HEK293T (cell line): ENCODE measurements around the gene SLC11A1.

Experiments used
- ARNT ChIP-seq: fragments of 450-650 bp; IDR thresholded peaks from 2 replicates; pipeline ENCODE4 v1.6.1; 2017; ENCODE audit warnings: mild to moderate bottlenecking
- BHLHE40 ChIP-seq: fragments of 450-650 bp; IDR thresholded peaks from 2 replicates; pipeline ENCODE4 v1.6.1; 2016; ENCODE audit warnings: mild to moderate bottlenecking, moderate library complexity, borderline replicate concordance
- CTBP1 ChIP-seq: fragments of 450-650 bp; IDR thresholded peaks from 2 replicates; pipeline ENCODE4 v1.6.1; 2016; ENCODE audit warnings: borderline replicate concordance
- ELF4 ChIP-seq: fragments of 450-650 bp; IDR thresholded peaks from 2 replicates; pipeline ENCODE4 v1.6.1; 2017; ENCODE audit warnings: antibody characterized with exemption
- FOXK2 ChIP-seq: fragments of 450-650 bp; IDR thresholded peaks from 2 replicates; pipeline ENCODE4 v1.6.1; 2016; ENCODE audit warnings: mild to moderate bottlenecking
- FOXM1 ChIP-seq: fragments of 450-650 bp; IDR thresholded peaks from 2 replicates; pipeline ENCODE4 v1.6.1; 2017; ENCODE audit warnings: mild to moderate bottlenecking, borderline replicate concordance
- HDGF ChIP-seq: fragments of 450-650 bp; IDR thresholded peaks from 2 replicates; pipeline ENCODE4 v1.6.1; 2017; ENCODE audit warnings: antibody characterized with exemption, borderline replicate concordance
- L3MBTL2 ChIP-seq: fragments of 450-650 bp; conservative IDR thresholded peaks from 2 replicates; pipeline ENCODE4 v1.6.1; 2016; ENCODE audit warnings: mild to moderate bottlenecking
- NFRKB ChIP-seq: fragments of 450-650 bp; IDR thresholded peaks from 2 replicates; pipeline ENCODE4 v1.6.1; 2016; ENCODE audit warnings: mild to moderate bottlenecking, moderate library complexity
- SP1 ChIP-seq: fragments of 450-650 bp; IDR thresholded peaks from 2 replicates; pipeline ENCODE4 v1.6.1; 2017
- SUZ12 ChIP-seq: fragments of 450-650 bp; IDR thresholded peaks from 2 replicates; pipeline ENCODE4 v1.6.1; 2016; ENCODE audit warnings: mild to moderate bottlenecking
- ZNF384 ChIP-seq: fragments of 450-650 bp; IDR thresholded peaks from 2 replicates; pipeline ENCODE4 v1.6.1; 2016

GRCh38 chr2:218340656-218341055, 41.4 kb upstream of the SLC11A1 start:
- no peak for TF ChIP-seq NFRKB
- no peak for TF ChIP-seq BHLHE40
- no peak for TF ChIP-seq L3MBTL2
- TF ChIP-seq SUZ12: no peak
- TF ChIP-seq ELF4: no peak
- no peak for TF ChIP-seq SP1
- TF ChIP-seq ZNF384: no peak
- no peak for TF ChIP-seq ARNT
- TF ChIP-seq FOXM1: no peak
- no peak for TF ChIP-seq FOXK2
- no peak for TF ChIP-seq CTBP1
- no peak for TF ChIP-seq HDGF
